ENCODE measurements around the gene NTRK2. TPM values are rescaled to one million over a fixed set of nuclear protein-coding genes. Genes with fewer than 3 reads are reported as not detected.

NTRK2 gene
- total RNA-seq, 2 donors from 2014 or later = 11.9 to 30.1 TPM

- peaks cover 0 to 4% of the 10 kb centered on the region in 2 donors for H3K9me3 ChIP-seq
- H3K4me1 ChIP-seq = no peaks in the 10 kb centered on the region
- no peak overlapping the region for H3K27ac ChIP-seq
- no peaks in the 10 kb centered on the region for H3K36me3 ChIP-seq
- DNase-seq (ENCODE audit: low spot score) = no peak
- no peak overlapping the region for H3K4me3 ChIP-seq
- H3K27me3 ChIP-seq = no peaks in the 10 kb centered on the region
- TF ChIP-seq CTCF (IDR thresholded peaks at IDR 0.05) = no peak
These were observed 326.5 kb downstream of the NTRK2 start for GRCh38 chr9:84996029-84996428.

- Histone ChIP-seq H3K36me3 (no peaks in the 10 kb centered on the region), H3K4me1 (no peaks in the 10 kb centered on the region), H3K9me3 (peaks cover 0 to 4% of the 10 kb centered on the region in 2 donors), H3K27ac (no peak overlapping the region), H3K4me3 (no peak overlapping the region), H3K27me3 (no peaks in the 10 kb centered on the region)
- no peak for TF ChIP-seq CTCF (IDR thresholded peaks at IDR 0.05)
- DNase-seq (ENCODE audit: low spot score) = no peak
These were observed 327.2 kb downstream of the NTRK2 start for GRCh38 chr9:84996716-84997115.

- Histone ChIP-seq H3K27ac (no peak overlapping the region), H3K36me3 (no peaks in the 10 kb centered on the region), H3K4me1 (no peaks in the 10 kb centered on the region), H3K9me3 (peaks cover 0 to 4% of the 10 kb centered on the region in 2 donors), H3K27me3 (no peaks in the 10 kb centered on the region), H3K4me3 (no peak overlapping the region)
- no peak for TF ChIP-seq CTCF (IDR thresholded peaks at IDR 0.05)
- no peak for DNase-seq (ENCODE audit: low spot score)
These were observed 327.9 kb downstream of the NTRK2 start for GRCh38 chr9:84997472-84997871.

DNA sequence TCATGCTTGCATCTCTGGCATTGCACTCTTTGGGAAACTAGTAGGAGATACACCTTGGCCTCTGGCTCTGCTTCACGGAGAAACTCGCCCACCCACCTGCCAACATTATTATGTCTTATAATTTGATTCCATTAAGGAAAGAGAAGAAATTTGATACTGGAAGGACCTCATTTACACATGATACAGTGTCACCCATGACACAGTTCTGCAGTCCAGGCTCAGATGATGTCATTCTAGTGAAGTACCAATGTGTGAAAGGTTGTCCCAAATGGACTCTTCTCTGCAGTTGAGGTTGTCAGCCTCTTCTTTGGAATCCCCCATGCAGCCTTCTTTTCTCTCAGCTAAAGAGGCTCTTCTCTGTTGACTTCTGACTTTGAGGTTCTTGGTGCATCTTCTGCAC lies 329.1 kb downstream of the NTRK2 start:
- no peaks in the 10 kb centered on the region for H3K4me1 ChIP-seq
- no peak for TF ChIP-seq CTCF (IDR thresholded peaks at IDR 0.05)
- H3K9me3 ChIP-seq = peaks cover 0 to 4% of the 10 kb centered on the region in 2 donors
- no peak overlapping the region for H3K4me3 ChIP-seq
- no peaks in the 10 kb centered on the region for H3K36me3 ChIP-seq
- H3K27ac ChIP-seq = no peak overlapping the region
- no peak for DNase-seq (ENCODE audit: low spot score)
- H3K27me3 ChIP-seq = no peaks in the 10 kb centered on the region

- H3K9me3 ChIP-seq = peaks cover 0 to 4% of the 10 kb centered on the region in 2 donors
- no peak for DNase-seq (ENCODE audit: low spot score)
- no peak overlapping the region for H3K4me3 ChIP-seq
- no peaks in the 10 kb centered on the region for H3K4me1 ChIP-seq
- no peaks in the 10 kb centered on the region for H3K27me3 ChIP-seq
- no peaks in the 10 kb centered on the region for H3K36me3 ChIP-seq
- no peak for TF ChIP-seq CTCF (IDR thresholded peaks at IDR 0.05)
- H3K27ac ChIP-seq = no peak overlapping the region
These were observed 330.3 kb downstream of the NTRK2 start for GRCh38 chr9:84999788-85000187.

GRCh38 chr9:85001925-85002324 lies 332.4 kb downstream of the NTRK2 start:
- H3K9me3 ChIP-seq = peaks cover 0 to 4% of the 10 kb centered on the region in 2 donors
- DNase-seq (ENCODE audit: low spot score) = no peak
- H3K4me3 ChIP-seq = no peak overlapping the region
- no peak overlapping the region for H3K27ac ChIP-seq
- no peaks in the 10 kb centered on the region for H3K27me3 ChIP-seq
- H3K4me1 ChIP-seq = no peaks in the 10 kb centered on the region
- TF ChIP-seq CTCF (IDR thresholded peaks at IDR 0.05) = no peak
- no peaks in the 10 kb centered on the region for H3K36me3 ChIP-seq
